Epithelial cell of proximal tubule (primary cell): ENCODE results near the gene ZNF529. TPM values are rescaled to one million over a fixed set of nuclear protein-coding genes. Genes with fewer than 3 reads are reported as not detected.
"Not testable (repeated sequence)": the region's sequence is repeated elsewhere in the genome, so short reads cannot be mapped to it uniquely, and the experiment has no call there.

Experiments used
- DNase-seq: peaks from one replicate; pipeline ENCODE4 v3.0.0-alpha.2; 2011; ENCODE audit warnings: low read depth
- H3K4me3 ChIP-seq: 2 replicates; pipeline ENCODE4 v1.5.1; 2011; ENCODE audit warnings: low read depth, mild to moderate bottlenecking, low read length
- total RNA-seq: library from RNA; depleted of rRNA; stranded (reverse); fragments of >200 nt; gene quantifications from 2 replicates; pipeline ENCODE4 v1.2.3, GENCODE V29; 2015
- TF ChIP-seq, protein P1 (sequence below): conservative IDR thresholded peaks from 2 replicates; pipeline ENCODE4 v1.5.1; 2012; ENCODE audit warnings: low read depth, mild to moderate bottlenecking, low read length

Gene ZNF529
- total RNA-seq: 4.4 and 5.9 TPM in 2 replicates

DNA sequence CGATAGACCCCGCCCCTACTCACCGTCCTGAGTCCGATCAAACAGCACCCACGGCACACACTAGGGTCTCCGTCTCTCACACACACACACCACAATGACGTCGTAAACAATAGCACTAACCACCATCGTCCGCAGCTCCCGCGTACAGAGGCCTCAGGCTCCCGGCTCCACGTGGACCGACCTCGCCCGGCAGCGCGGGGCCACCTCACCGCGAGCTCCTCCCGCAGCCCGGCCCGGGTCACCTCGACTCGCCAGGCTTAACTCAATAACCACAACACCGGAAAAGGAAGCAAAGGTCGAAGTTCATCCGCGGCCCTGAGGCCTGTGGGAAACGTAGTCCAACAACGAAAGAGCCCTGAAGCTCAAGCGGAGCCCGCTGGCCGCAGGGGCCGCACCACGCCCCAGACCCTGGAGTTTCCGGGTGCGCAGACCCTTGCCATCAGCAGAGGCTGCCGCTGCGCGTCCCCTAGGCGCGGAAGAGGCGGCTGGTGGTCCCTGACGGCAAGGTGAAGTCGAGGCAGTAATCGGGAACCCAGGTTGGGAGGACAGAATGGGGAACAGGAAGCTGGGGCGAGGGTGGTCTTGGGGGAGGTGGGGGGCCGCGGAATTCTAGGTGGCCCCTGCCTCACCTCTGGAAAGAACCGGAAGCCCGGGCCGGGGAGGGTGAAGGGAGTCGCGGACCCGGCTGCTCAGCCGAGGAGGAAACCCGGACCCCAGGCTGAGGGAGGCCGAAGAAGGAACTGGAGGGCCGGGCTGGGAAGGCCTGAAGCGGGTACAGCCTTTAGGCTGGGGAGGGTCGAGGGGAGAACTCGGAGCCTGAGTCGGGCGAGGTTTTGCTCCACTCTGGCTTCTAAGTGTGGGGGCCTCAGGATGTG lies at the start of gene ZNF529:
Gene ZNF529 (minus strand): TSS at position 273 of the 875 bp plus-strand sequence. CDS start 946 bp downstream, outside the sequence.
- peak within 1 kb of the TSS; percentile 86 for H3K4me3 ChIP-seq
- TF ChIP-seq, protein P1, sequence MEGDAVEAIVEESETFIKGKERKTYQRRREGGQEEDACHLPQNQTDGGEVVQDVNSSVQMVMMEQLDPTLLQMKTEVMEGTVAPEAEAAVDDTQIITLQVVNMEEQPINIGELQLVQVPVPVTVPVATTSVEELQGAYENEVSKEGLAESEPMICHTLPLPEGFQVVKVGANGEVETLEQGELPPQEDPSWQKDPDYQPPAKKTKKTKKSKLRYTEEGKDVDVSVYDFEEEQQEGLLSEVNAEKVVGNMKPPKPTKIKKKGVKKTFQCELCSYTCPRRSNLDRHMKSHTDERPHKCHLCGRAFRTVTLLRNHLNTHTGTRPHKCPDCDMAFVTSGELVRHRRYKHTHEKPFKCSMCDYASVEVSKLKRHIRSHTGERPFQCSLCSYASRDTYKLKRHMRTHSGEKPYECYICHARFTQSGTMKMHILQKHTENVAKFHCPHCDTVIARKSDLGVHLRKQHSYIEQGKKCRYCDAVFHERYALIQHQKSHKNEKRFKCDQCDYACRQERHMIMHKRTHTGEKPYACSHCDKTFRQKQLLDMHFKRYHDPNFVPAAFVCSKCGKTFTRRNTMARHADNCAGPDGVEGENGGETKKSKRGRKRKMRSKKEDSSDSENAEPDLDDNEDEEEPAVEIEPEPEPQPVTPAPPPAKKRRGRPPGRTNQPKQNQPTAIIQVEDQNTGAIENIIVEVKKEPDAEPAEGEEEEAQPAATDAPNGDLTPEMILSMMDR: no peak
- peak; percentile 62 for DNase-seq

DNA sequence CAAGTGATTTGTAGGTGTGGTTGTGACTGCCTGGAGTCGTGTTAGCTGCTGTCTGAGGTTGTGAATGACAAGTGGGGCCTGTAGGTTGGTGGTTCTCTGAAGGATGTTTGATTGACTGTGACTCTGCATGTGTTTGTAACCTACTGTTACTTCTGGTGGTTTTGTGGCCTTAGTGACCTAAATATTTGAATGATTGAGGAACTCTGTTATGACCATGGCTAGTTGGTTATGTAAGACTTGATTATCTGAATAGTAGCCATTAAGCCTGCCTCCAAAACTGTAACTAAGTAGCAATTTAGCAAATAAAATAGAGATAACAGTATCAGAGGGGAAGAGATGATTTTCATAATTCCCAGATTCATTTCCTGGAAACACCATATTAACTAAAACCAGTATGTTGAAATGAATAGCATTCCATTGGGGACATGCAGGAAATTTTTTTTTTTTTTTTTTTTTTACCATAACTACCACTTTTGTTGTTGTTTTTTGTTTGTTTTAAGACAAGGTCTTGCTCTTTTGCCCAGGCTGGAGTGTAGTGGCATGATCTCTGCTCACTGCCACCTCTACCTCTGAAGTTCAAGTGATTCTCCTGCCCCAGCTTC lies 32.9 kb upstream of the ZNF529 start:
- TF ChIP-seq, protein P1: no peak
- no peak for DNase-seq
- H3K4me3 ChIP-seq: peak overlapping the region; percentile 95

DNA sequence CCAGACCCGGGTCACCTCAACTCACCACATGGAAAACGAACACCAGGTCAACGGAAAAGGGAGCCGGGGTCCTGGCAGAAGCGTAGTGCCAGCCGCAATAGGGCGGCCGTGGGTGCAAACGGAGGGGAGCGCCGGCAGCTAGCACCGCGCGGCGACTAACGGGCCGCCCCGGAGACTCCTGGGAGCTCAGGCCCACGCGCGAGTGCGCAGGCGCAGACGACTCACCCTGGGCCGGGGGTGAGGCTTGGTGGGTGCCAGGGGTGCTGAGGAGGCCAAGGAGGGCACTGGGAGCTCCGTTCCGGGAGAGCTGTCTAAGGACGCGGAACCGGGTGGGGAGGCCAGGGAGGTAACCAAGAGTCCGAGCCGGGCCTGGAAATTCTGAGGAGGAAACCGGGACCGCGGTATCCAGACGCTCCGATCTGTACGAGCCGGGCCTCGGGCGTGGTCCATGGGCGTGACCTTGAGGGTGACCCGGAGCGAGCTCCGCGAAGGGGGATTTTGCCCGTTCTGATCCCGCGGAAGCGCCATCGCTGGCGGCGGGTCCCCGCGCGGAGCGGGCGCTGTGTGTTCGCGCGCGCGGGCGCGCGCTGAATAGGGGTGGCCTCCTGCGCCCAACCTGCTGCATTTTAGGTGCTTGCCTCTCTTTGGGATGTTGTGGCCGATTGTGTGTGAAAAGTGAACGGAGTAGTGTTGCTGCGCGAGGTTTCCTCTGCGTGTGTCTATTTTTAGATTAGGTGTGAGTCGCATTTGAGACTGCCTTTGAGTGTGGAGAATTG lies 32.2 kb upstream of the ZNF529 start, which contains the start of gene ZNF382:
Gene ZNF382 (plus strand): TSS at position 213 of the 776 bp plus-strand sequence. CDS start 4,602 bp downstream, outside the sequence.
- no peak for DNase-seq
- peak within 1 kb of the TSS; percentile 95 for H3K4me3 ChIP-seq
- TF ChIP-seq, protein P1: no peak

DNA sequence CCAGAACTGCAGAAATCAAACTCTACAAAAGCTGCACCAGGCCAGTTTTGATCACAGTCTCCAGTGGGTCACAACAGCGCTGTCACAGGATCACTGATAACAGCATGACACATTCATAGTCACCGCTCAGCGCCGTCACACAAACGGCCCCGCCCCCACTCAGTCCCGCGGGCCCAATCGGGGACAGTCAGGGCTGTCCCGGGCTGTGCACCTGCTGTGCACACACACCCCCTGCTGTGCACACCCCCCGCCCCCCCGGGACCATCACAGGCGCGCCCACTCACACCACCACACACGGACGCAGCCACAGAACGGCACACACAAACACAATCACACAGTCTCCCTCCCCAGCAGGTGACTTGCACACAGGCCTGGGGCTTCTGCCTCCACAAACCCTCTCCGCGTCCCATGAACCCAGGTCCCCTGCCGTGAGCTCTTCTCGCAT lies 31.6 kb upstream of the ZNF529 start:
- peak overlapping the region; percentile 95 for H3K4me3 ChIP-seq
- no peak for DNase-seq
- TF ChIP-seq, protein P1: no peak

DNA sequence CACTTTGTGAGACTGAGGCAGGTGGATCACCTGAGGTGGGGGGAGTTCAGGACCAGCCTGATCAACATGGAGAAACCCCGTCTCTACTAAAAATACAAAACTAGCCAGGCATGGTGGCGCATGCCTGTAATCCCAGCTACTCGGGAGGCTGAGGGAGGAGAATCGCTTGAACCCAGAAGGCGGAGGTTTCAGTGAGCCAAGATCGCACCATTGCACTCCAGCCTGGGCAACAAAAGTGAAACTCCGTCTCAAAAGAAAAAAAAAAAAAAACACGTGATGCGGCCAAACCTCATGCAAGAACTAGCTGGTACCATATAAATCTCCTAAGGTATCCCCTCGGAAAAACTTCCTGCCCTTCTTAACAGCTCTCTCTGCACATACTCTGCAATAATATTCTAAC lies 29.6 kb upstream of the ZNF529 start:
- H3K4me3 ChIP-seq, DNase-seq: not testable (repeated sequence)

DNA sequence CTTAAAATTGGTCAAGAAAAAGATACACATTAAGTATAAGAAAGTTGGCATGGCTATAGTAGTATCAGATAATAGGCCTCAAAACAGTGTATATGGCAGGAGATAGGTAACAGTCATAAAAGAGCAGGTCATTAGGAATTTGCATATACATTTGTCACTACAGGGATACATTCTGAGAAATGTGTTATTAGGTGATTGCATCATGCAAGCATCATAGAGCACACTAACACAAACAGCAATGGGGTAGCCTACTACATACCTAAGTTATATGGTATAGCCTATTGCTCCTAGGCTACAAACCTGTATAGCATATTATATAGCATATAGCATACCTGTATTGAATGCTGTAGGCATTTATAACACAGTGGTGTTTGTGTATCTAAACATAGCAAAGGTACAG lies 6.2 kb upstream of the ZNF529 start:
- no peak for DNase-seq
- no peak overlapping the region for H3K4me3 ChIP-seq
- TF ChIP-seq, protein P1: no peak

DNA sequence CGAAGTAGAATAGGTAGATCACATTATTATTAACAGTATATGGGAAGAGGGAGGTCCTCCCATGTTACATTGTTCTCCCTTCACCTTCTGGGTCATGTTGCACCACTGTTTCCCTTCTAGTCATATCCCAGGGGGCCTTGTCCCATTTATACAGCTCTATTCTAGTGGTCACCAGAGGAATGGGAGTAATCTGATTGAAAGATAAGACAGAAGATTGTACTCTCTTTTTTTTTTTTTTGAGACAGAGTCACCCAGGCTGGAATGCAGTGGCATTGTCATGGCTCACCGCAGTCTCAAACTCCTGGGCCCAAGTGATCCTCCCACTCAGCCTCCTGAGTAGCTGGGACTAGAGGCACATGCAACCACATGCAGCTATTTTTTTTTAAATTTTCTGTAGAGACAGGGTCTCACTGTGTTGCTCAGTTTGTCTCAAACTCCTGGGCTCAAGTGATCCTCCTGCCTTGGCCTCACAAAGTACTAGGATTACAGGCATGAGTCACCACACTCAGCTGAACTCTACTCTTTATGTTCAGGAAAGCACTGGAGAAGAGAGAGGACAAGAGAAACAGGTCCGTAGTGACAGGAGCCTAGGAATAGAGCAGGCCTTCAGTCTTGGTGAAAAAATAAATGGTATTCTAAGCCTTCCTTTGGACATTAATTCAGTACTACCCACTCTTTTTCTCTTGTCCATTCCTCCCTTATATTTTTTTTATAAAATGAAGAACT lies 4.3 kb upstream of the ZNF529 start:
- TF ChIP-seq, protein P1: no peak
- DNase-seq: no peak
- H3K4me3 ChIP-seq: no peak overlapping the region
